Limb (tissue), 2 donors: ENCODE results near the gene SPNS3.

Source experiments
- DNase-seq, 2 donors: peaks; one replicate each; pipeline ENCODE4 v3.0.0-alpha.2; 2016; ENCODE audit errors: extremely low spot score in 2 of 2

SPNS3 gene

GRCh38 chr17:4465786-4466185, 32.0 kb downstream of the SPNS3 start:
- DNase-seq, result no peak

GRCh38 chr17:4467287-4467686, 33.5 kb downstream of the SPNS3 start:
- no peak for DNase-seq

- DNase-seq, result no peak
These were observed 35.8 kb downstream of the SPNS3 start for GRCh38 chr17:4469552-4469951.

GRCh38 chr17:4472286-4472685, 38.5 kb downstream of the SPNS3 start:
- DNase-seq, result no peak

- DNase-seq, result no peak
These were observed 40.4 kb downstream of the SPNS3 start for GRCh38 chr17:4474093-4474492.

GRCh38 chr17:4475001-4475400, 41.3 kb downstream of the SPNS3 start:
- DNase-seq, result no peak

GRCh38 chr17:4475463-4475862, 41.7 kb downstream of the SPNS3 start:
- no peak for DNase-seq

- no peak for DNase-seq
These were observed 42.3 kb downstream of the SPNS3 start for GRCh38 chr17:4476017-4476416.

- no peak for DNase-seq
These were observed 42.9 kb downstream of the SPNS3 start for GRCh38 chr17:4476511-4477070.

- DNase-seq, result no peak
These were observed 43.6 kb downstream of the SPNS3 start for GRCh38 chr17:4477255-4477791.

GRCh38 chr17:4478318-4478830, 44.6 kb downstream of the SPNS3 start:
- no peak for DNase-seq

GRCh38 chr17:4479340-4479981, 45.7 kb downstream of the SPNS3 start:
- no peak for DNase-seq

GRCh38 chr17:4479982-4480751, 46.4 kb downstream of the SPNS3 start:
- DNase-seq, result no peak

- no peak for DNase-seq
These were observed 47.5 kb downstream of the SPNS3 start for GRCh38 chr17:4480929-4481898.

- no peak for DNase-seq
These were observed 48.7 kb downstream of the SPNS3 start for GRCh38 chr17:4482338-4483011.

- no peak for DNase-seq
These were observed 49.5 kb downstream of the SPNS3 start for GRCh38 chr17:4483012-4483840.

- DNase-seq, result no peak
These were observed 52.2 kb downstream of the SPNS3 start for GRCh38 chr17:4485676-4486646.

- no peak for DNase-seq
These were observed 53.6 kb downstream of the SPNS3 start for GRCh38 chr17:4487296-4487695.
